GM04504 (cell line): ENCODE measurements around the gene ERG28.
"Not testable (repeated sequence)": the region's sequence is repeated elsewhere in the genome, so short reads cannot be mapped to it uniquely, and the experiment has no call there.

Experiments used
- DNase-seq: peaks from one replicate; pipeline ENCODE4 v3.0.0-alpha.2; 2012; ENCODE audit warnings: low read depth

Gene ERG28

GRCh38 chr14:75625034-75625433 is 35.6 kb downstream of the ERG28 start:
- no peak for DNase-seq

GRCh38 chr14:75619548-75619947 is 41.1 kb downstream of the ERG28 start:
- DNase-seq: no peak

GRCh38 chr14:75615200-75615599 is 45.5 kb downstream of the ERG28 start:
- no peak for DNase-seq

GRCh38 chr14:75614179-75614578 is 46.5 kb downstream of the ERG28 start:
- no peak for DNase-seq

- no peak for DNase-seq
These were observed 48.5 kb downstream of the ERG28 start for GRCh38 chr14:75612157-75612556.

- no peak for DNase-seq
These were observed 49.8 kb downstream of the ERG28 start for GRCh38 chr14:75610834-75611233.

GRCh38 chr14:75609606-75610475 is 50.8 kb downstream of the ERG28 start:
- DNase-seq: no peak

GRCh38 chr14:75609116-75609515 is 51.6 kb downstream of the ERG28 start:
- no peak for DNase-seq

- DNase-seq: no peak
These were observed 52.6 kb downstream of the ERG28 start for GRCh38 chr14:75607842-75608640.

GRCh38 chr14:75607044-75607443 is 53.6 kb downstream of the ERG28 start:
- no peak for DNase-seq

- DNase-seq: no peak
These were observed 54.8 kb downstream of the ERG28 start for GRCh38 chr14:75605916-75606315.

- DNase-seq: no peak
These were observed 55.5 kb downstream of the ERG28 start for GRCh38 chr14:75604979-75605851.

GRCh38 chr14:75602503-75602902 is 58.2 kb downstream of the ERG28 start:
- no peak for DNase-seq

GRCh38 chr14:75601061-75601460 is 59.6 kb downstream of the ERG28 start:
- not testable (repeated sequence) for DNase-seq

GRCh38 chr14:75600100-75600499 is 60.6 kb downstream of the ERG28 start:
- not testable (repeated sequence) for DNase-seq
